Smooth muscle cell (in vitro differentiated cells): Measurements from ENCODE around the gene ZMIZ1. TPM values are rescaled to one million over a fixed set of nuclear protein-coding genes. Genes with fewer than 3 reads are reported as not detected.

Experiments
- DNase-seq: peaks from one replicate; lab custom pipeline; 2025; ENCODE audit not compliant: unreplicated experiment; lab: John Stamatoyannopoulos, UW
- H2AFZ ChIP-seq: fragments of 200-600 bp; sonication (generic); 2 replicates; pipeline ENCODE4 v1.6.0; 2016; ENCODE audit warnings: antibody characterized with exemption, low read depth, mild to moderate bottlenecking
- H3F3A ChIP-seq: fragments of 200-600 bp; sonication (generic); 2 replicates; pipeline ENCODE4 v1.6.0; 2017; ENCODE audit warnings: antibody characterized with exemption, low read depth
- H3K27ac ChIP-seq: fragments of 200-600 bp; sonication (generic); 2 replicates; pipeline ENCODE4 v1.5.1; 2016; ENCODE audit warnings: low read depth, mild to moderate bottlenecking
- H3K27me3 ChIP-seq: fragments of 200-600 bp; sonication (generic); 2 replicates; pipeline ENCODE4 v1.6.1; 2016; ENCODE audit warnings: low read depth, mild to moderate bottlenecking
- H3K36me3 ChIP-seq: fragments of 200-600 bp; sonication (generic); 2 replicates; pipeline ENCODE4 v1.5.1; 2016; ENCODE audit warnings: low read depth
- H3K4me1 ChIP-seq: fragments of 200-600 bp; sonication (generic); 2 replicates; pipeline ENCODE4 v1.5.1; 2016; ENCODE audit warnings: low read depth
- H3K4me2 ChIP-seq: fragments of 200-600 bp; sonication (generic); 2 replicates; pipeline ENCODE4 v1.6.0; 2016; ENCODE audit warnings: mild to moderate bottlenecking
- H3K4me3 ChIP-seq: fragments of 200-600 bp; sonication (generic); 2 replicates; pipeline ENCODE4 v1.5.1; 2016; ENCODE audit warnings: mild to moderate bottlenecking
- H3K79me2 ChIP-seq: fragments of 200-600 bp; sonication (generic); 2 replicates; pipeline ENCODE4 v1.6.0; 2016; ENCODE audit warnings: low read depth, mild to moderate bottlenecking
- H3K9ac ChIP-seq: fragments of 200-600 bp; sonication (generic); 2 replicates; pipeline ENCODE4 v1.6.0; 2016; ENCODE audit warnings: low read depth
- H3K9me3 ChIP-seq: fragments of 200-600 bp; sonication (generic); replicated peaks from 2 replicates; pipeline ENCODE4 v1.5.1; 2016; ENCODE audit warnings: low read depth
- H4K20me1 ChIP-seq: fragments of 200-600 bp; sonication (generic); 2 replicates; pipeline ENCODE4 v1.6.0; 2016; ENCODE audit warnings: low read depth
- WGBS: methylation state at CpG from one replicate; pipeline ENCODE4 v1.1.7; 2016; ENCODE audit warnings: low lambda C conversion rate; 5-methylcytosine and 5-hydroxymethylcytosine counted together
- polyA plus RNA-seq: library from polyadenylated mRNA; unstranded; fragments of >200 nt; fragmentation: Nextera tagmentation; extraction: Ambion mirVana; gene quantifications from 2 replicates; pipeline ENCODE4 v1.2.1, GENCODE V29; 2016
- total RNA-seq: library from RNA; depleted of rRNA; stranded (reverse); fragments of >200 nt; gene quantifications from 2 replicates; pipeline ENCODE4 v1.2.3, GENCODE V29; 2014
- TF ChIP-seq, protein P1 (sequence below): fragments of 200-600 bp; sonication (generic); IDR thresholded peaks from 2 replicates; pipeline ENCODE4 v1.5.1; 2017; ENCODE audit warnings: borderline replicate concordance, mild to moderate bottlenecking, antibody characterized with exemption; ENCODE audit not compliant: insufficient read depth, poor library complexity, severe bottlenecking

The ZMIZ1 gene
- total and polyA plus RNA-seq, 2 experiments from 2014 or later, result 24.2 to 31.3 TPM

DNA sequence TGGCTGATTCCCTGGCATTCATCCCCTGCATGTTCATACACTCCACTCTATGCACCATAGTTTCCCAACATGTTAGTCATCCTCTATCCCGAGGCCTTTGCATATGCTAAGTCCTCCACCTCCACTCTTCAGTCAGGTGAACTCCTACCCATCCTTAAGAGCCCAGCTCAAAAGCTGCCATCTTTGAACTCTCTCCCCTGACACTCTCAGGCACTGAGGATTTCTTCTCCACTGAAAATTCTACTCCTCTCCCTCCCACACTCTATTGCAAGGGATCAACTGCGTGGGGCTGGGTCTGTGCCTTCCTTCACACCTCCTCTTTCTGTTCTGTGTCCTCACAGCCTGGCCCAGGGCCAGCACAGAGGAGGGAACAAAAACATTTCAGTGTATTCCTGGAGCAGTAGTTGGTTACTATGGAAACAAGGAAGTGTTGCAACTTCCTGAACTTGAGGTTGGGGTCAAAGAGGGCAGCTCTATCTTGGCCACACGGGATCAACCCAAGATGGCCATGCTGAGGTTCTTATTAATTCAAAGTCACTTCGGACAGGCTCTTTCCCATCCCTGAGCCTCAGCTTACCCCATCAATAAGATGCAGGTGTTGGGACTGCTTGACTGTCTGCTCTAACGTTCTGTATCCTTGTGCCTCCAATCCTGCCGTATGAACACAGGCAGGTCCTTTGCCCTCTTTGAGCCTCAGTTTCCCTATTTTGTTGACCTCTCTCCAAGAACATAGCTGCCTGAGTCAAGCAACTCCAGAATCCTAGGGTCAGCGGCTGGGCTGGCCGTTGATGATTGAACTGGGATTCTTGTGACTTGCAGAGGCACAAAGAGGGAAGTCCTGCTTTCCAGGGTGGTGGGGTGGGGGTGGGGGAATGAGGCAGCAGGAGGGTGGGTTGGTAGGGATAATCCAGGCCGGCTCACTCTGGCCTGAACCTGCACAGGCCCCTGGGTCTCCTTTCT lies 15.5 kb downstream of the ZMIZ1 start:
- Histone ChIP-seq H3K79me2 (peaks cover 93% of the 10 kb centered on the region), H3K27me3 (no peaks in the 10 kb centered on the region), H2AFZ (no peak overlapping the region), H3K27ac (peak overlapping the region; percentile 99), H3K9ac (peak overlapping the region; percentile 52), H3K4me2 (peak overlapping the region; percentile 46), H3K4me1 (peaks cover 27% of the 10 kb centered on the region), H3K9me3 (no peaks in the 10 kb centered on the region), H3K36me3 (no peaks in the 10 kb centered on the region), H3F3A (peaks cover 11% of the 10 kb centered on the region), H4K20me1 (peaks cover 98% of the 10 kb centered on the region), H3K4me3 (no peak overlapping the region)
- WGBS, result 65% methylated on average over 9 of the region's 9 CpGs
- TF ChIP-seq, protein P1, sequence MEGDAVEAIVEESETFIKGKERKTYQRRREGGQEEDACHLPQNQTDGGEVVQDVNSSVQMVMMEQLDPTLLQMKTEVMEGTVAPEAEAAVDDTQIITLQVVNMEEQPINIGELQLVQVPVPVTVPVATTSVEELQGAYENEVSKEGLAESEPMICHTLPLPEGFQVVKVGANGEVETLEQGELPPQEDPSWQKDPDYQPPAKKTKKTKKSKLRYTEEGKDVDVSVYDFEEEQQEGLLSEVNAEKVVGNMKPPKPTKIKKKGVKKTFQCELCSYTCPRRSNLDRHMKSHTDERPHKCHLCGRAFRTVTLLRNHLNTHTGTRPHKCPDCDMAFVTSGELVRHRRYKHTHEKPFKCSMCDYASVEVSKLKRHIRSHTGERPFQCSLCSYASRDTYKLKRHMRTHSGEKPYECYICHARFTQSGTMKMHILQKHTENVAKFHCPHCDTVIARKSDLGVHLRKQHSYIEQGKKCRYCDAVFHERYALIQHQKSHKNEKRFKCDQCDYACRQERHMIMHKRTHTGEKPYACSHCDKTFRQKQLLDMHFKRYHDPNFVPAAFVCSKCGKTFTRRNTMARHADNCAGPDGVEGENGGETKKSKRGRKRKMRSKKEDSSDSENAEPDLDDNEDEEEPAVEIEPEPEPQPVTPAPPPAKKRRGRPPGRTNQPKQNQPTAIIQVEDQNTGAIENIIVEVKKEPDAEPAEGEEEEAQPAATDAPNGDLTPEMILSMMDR, result no peak
- DNase-seq, result no peak

DNA sequence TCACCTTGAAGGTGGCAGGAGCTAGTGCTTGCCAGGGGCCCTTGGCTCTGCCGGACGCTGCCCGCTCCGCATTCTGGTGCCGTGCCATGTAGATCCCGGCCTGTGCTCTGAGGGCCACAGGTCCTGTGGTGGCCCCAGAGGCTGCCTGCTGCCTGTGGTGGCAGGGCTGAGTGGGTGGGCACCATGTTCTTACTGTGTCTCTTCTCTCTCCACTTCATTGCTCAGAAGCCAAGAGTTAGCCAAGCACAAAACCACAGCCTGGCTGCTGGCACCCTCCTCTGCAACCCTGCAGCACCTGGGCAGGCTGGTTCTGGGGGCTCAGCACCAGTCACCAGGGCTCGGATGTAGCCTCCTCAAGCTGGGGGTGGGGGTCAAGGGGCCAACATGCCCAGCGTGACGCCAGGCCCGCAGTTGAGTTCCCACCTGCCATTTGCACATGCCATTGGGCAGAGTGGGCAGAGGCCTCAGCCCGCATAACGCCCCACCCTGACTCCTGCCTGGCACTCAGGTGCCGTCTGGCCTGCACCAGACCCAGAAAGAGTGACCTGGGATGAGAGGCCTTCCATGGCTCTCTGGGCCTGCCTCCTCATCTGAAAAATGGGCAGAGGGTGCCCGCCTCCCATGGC lies 16.3 kb downstream of the ZMIZ1 start:
- Histone ChIP-seq H2AFZ (no peak overlapping the region), H3K27me3 (no peaks in the 10 kb centered on the region), H3K4me3 (no peak overlapping the region), H3K9me3 (no peaks in the 10 kb centered on the region), H3K27ac (peak overlapping the region; percentile 99), H3K9ac (no peak overlapping the region), H3K79me2 (peaks cover 93% of the 10 kb centered on the region), H3K36me3 (no peaks in the 10 kb centered on the region), H4K20me1 (peaks cover 98% of the 10 kb centered on the region), H3F3A (peaks cover 7% of the 10 kb centered on the region), H3K4me1 (peaks cover 19% of the 10 kb centered on the region), H3K4me2 (no peak overlapping the region)
- WGBS, result 95% methylated on average over 13 of the region's 14 CpGs
- no peak for DNase-seq
- TF ChIP-seq, protein P1, result no peak

DNA sequence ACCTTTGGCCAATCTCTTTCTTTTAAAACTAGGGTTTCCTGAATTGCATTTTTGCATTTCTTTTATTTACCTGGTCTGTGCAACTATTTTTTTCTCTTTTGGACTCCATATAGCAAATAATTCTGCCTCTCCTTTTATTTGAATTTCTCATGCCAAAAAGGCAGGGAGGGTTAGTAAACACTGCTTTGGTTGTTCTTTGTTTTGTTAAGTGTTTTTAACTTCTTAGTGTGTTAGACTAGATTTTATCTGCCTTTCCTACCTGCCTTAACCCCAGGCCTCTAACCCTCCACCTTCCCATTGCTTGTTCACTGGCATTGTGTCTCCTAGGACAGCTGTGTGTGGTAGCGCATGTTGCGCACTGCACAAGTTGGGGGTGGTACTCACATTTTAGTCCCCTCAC lies 18.1 kb downstream of the ZMIZ1 start:
- Histone ChIP-seq H3K36me3 (no peaks in the 10 kb centered on the region), H2AFZ (no peak overlapping the region), H3K79me2 (peaks cover 100% of the 10 kb centered on the region), H3K27ac (no peak overlapping the region), H3K4me3 (no peak overlapping the region), H3K4me1 (peaks cover 7% of the 10 kb centered on the region), H3K9me3 (no peaks in the 10 kb centered on the region), H3K9ac (no peak overlapping the region), H3F3A (peaks cover 7% of the 10 kb centered on the region), H4K20me1 (peaks cover 100% of the 10 kb centered on the region), H3K27me3 (no peaks in the 10 kb centered on the region), H3K4me2 (no peak overlapping the region)
- WGBS, result 98% methylated on average over 2 of the region's 2 CpGs
- TF ChIP-seq, protein P1, result no peak
- no peak for DNase-seq
